Breast epithelium (tissue), 4 donors: ENCODE results near the gene IFT88. TPM values are rescaled to one million over a fixed set of nuclear protein-coding genes. Genes with fewer than 3 reads are reported as not detected.
"Not testable (repeated sequence)": the region's sequence is repeated elsewhere in the genome, so short reads cannot be mapped to it uniquely, and the experiment has no call there.

ENCODE experiments used
- DNase-seq, 2 donors: peaks; one replicate each; pipeline ENCODE4 v3.0.0-alpha.2; 2019; ENCODE audit warnings: low spot score in 2 of 2
- H3K27ac ChIP-seq, 2 donors: fragments of 200-600 bp; sonication (generic) in 1 of 2; one replicate each; pipeline ENCODE4 v1.5.1; 2016 to 2019; ENCODE audit warnings: mild to moderate bottlenecking in 1 of 2
- H3K27me3 ChIP-seq, 2 donors: fragments of 200-600 bp; sonication (generic) in 1 of 2; one replicate each; pipeline versions ENCODE4 v1.5.1 to v1.6.0; 2017 to 2019; ENCODE audit warnings: control low read depth in 1 of 2, mild to moderate bottlenecking in 1 of 2
- H3K36me3 ChIP-seq: fragments of 200-600 bp; one replicate; pipeline ENCODE4 v1.5.1; 2019
- H3K4me1 ChIP-seq, 2 donors: fragments of 200-600 bp; sonication (generic); one replicate each; pipeline ENCODE4 v1.5.1; 2016 to 2019; ENCODE audit warnings: control low read depth in 1 of 2
- H3K4me3 ChIP-seq, 3 donors: fragments of 200-600 bp; sonication (generic); 1 replicate in 2 of 3; 2 replicates in 1 of 3; pipeline ENCODE4 v1.5.1; 2016 to 2019; ENCODE audit warnings: mild to moderate bottlenecking in 3 of 3, moderate library complexity in 2 of 3
- H3K9me3 ChIP-seq, 2 donors: fragments of 200-600 bp; sonication (generic) in 1 of 2; one replicate each; pipeline ENCODE4 v1.5.1; 2016 to 2019; ENCODE audit warnings: control low read depth in 1 of 2
- CTCF ChIP-seq, 3 donors: fragments of 450-650 bp; IDR thresholded peaks; one replicate each; pipeline ENCODE4 v1.5.1; 2016 to 2017; ENCODE audit warnings: antibody characterized with exemption in 3 of 3, mild to moderate bottlenecking in 3 of 3, moderate library complexity in 3 of 3
- POLR2A ChIP-seq: fragments of 450-650 bp; IDR thresholded peaks from one replicate; pipeline ENCODE4 v1.6.1; 2016; ENCODE audit warnings: antibody characterized with exemption, mild to moderate bottlenecking, moderate library complexity
- POLR2AphosphoS5 ChIP-seq, 3 donors: sonication (generic); formaldehyde crosslinking; IDR thresholded peaks; one replicate each; pipeline ENCODE4 v1.6.1; 2017; ENCODE audit warnings: antibody characterized with exemption in 3 of 3
- intact Hi-C: fragments of 100-400 bp; cut with DNase I; formaldehyde crosslinking; loops from one replicate; pipeline ENCODE4 v1.15.1; 2023; ENCODE audit warnings: low total_unique reads
- total RNA-seq, 3 donors: library from RNA; depleted of rRNA; stranded (reverse); fragments of >200 nt; gene quantifications; one replicate each; pipeline ENCODE4 v1.1.0, GENCODE V29; 2016

The IFT88 gene
- total RNA-seq, 3 donors from 2014 or later: 13.9 to 35.0 (median 27.9) TPM

GRCh38 chr13:20672772-20673171 lies 105.8 kb downstream of the IFT88 start:
- Histone ChIP-seq H3K9me3 (no peaks in the 10 kb centered on the region), H3K36me3 (no peaks in the 10 kb centered on the region), H3K4me1 (no peaks in the 10 kb centered on the region), H3K4me3 (no peak overlapping the region), H3K27ac (no peak overlapping the region), H3K27me3 (no peaks in the 10 kb centered on the region)
- DNase-seq: no peak
- TF ChIP-seq POLR2AphosphoS5 (IDR thresholded peaks at IDR 0.05): no peak
- TF ChIP-seq POLR2A: no peak
- no peak for TF ChIP-seq CTCF (IDR thresholded peaks at IDR 0.05)
- intact Hi-C loops: no loop called here

GRCh38 chr13:20673715-20674114 lies 106.8 kb downstream of the IFT88 start:
- H3K27ac ChIP-seq: no peak overlapping the region
- TF ChIP-seq POLR2A (no peak), CTCF (IDR thresholded peaks at IDR 0.05) (no peak), POLR2AphosphoS5 (IDR thresholded peaks at IDR 0.05) (no peak)
- no peaks in the 10 kb centered on the region for H3K27me3 ChIP-seq
- H3K9me3 ChIP-seq: no peaks in the 10 kb centered on the region
- no peaks in the 10 kb centered on the region for H3K4me1 ChIP-seq
- DNase-seq: no peak
- intact Hi-C loops: no loop called here
- H3K36me3 ChIP-seq: no peaks in the 10 kb centered on the region
- H3K4me3 ChIP-seq: no peak overlapping the region

GRCh38 chr13:20676213-20676612 lies 109.3 kb downstream of the IFT88 start:
- H3K4me1 ChIP-seq: no peaks in the 10 kb centered on the region
- no peak overlapping the region for H3K4me3 ChIP-seq
- H3K27me3 ChIP-seq: no peaks in the 10 kb centered on the region
- no peak for DNase-seq
- intact Hi-C loops: no loop called here
- no peaks in the 10 kb centered on the region for H3K36me3 ChIP-seq
- H3K27ac ChIP-seq: no peak overlapping the region
- TF ChIP-seq POLR2AphosphoS5 (IDR thresholded peaks at IDR 0.05) (no peak), CTCF (IDR thresholded peaks at IDR 0.05) (no peak), POLR2A (no peak)
- H3K9me3 ChIP-seq: no peaks in the 10 kb centered on the region

- H3K4me1 ChIP-seq, H3K4me3 ChIP-seq, DNase-seq, intact Hi-C loops, H3K27me3 ChIP-seq, H3K9me3 ChIP-seq, H3K36me3 ChIP-seq, H3K27ac ChIP-seq: not testable (repeated sequence)
These were observed 111.6 kb downstream of the IFT88 start for GRCh38 chr13:20678606-20679005.

GRCh38 chr13:20679879-20680278 lies 112.9 kb downstream of the IFT88 start:
- no peak for TF ChIP-seq POLR2A
- no peak for TF ChIP-seq POLR2AphosphoS5 (IDR thresholded peaks at IDR 0.05)
- no peak for TF ChIP-seq CTCF (IDR thresholded peaks at IDR 0.05)
- DNase-seq: no peak
- H3K4me1 ChIP-seq: no peaks in the 10 kb centered on the region
- no peaks in the 10 kb centered on the region for H3K9me3 ChIP-seq
- no peak overlapping the region for H3K4me3 ChIP-seq
- no peaks in the 10 kb centered on the region for H3K27me3 ChIP-seq
- no peaks in the 10 kb centered on the region for H3K36me3 ChIP-seq
- intact Hi-C loops: loop anchor here (1.0 kb wide), 1 partner anchor 22 kb away; no protein-coding TSS in a partner anchor
- H3K27ac ChIP-seq: no peak overlapping the region
